Measurements from ENCODE around the gene PLEKHA6. TPM values are rescaled to one million over a fixed set of nuclear protein-coding genes. Genes with fewer than 3 reads are reported as not detected.

PLEKHA6 gene
- polyA plus RNA-seq, 3 donors = 0.08 TPM; not detected in 1

DNA sequence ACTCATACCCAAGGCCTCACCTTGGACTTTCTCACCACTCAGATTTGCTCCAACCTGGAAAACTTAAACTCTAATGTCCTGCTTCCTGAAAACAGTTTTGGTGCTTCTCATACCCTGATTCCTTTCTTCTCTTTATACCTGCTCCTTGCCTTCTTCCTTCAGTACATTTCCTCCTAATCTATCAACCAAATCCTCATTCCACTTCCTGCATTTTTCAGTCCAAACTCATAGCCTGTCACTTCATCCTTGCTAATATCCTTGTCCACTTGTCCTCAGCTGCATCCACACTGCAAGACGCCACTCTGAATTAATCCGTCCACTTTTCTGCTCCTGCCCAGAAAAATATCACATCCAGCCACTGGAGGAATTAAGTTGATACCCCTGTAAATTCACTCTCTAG lies 26.0 kb upstream of the PLEKHA6 start:
- no peak overlapping the region for H3K4me3 Mint-ChIP-seq

DNA sequence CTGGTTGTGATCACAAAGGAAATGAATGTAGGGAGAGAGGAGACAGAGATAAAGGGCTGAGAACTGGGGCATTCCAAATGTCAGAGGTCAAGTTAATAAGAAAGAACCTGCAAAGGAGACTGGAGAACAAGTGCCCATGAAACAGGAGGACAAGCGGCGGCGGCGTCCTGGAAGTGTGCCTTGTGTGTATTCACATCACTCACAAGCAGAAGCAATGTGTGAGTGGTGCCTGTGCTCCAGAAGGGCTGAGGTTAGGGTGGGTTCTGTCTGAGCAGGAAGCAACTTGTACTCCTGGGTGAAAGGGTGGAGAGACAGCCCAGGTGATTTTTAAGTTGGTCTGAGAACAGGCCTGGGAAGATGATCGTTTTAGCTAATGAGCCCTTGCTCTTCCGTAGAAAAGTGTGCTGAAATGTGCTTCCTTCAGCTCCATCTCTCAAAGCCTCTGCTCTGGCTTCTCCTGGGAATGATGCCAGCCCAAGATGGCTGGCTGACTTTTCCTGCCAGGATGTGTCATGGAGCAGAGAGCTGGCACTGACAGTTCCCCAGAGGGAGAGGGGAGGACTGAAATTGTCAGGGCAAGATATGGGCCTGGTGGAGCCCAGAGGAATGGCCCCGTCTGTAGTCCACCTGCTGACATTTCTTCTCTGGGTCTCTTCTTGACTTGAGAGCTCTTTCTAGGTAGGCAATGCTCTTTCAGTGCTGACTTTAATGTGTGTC lies 25.1 kb upstream of the PLEKHA6 start:
- Histone ChIP-seq H3K4me2 (replicated peaks; ENCODE audit: extremely low read depth, low read length, poor library complexity, severe bottlenecking) (no peak overlapping the region), H3K4me1 (ENCODE audit: control insufficient read depth in 1 of 2, insufficient read depth in 2 of 2, low read length in 2 of 2) (peaks cover 7 to 10% of the 10 kb centered on the region in 2 donors), H3K27ac (ENCODE audit: low read depth in 1 of 2, low read length in 2 of 2) (no peak overlapping the region), H3K27me3 (ENCODE audit: control insufficient read depth in 2 of 2, insufficient read depth in 2 of 2, low read length in 2 of 2) (peaks cover under 1 to 3% of the 10 kb centered on the region in 2 donors), H3K9ac (ENCODE audit: insufficient read depth, low read length, poor library complexity, severe bottlenecking) (no peak overlapping the region), H3K36me3 (replicated peaks in 1 of 2; ENCODE audit: control insufficient read depth in 1 of 2, insufficient read depth in 2 of 2, low read length in 2 of 2) (no peaks in the 10 kb centered on the region), H3K79me2 (ENCODE audit: insufficient read depth, low read length) (no peaks in the 10 kb centered on the region), H4K20me1 (ENCODE audit: insufficient read depth, low read length) (no peaks in the 10 kb centered on the region), H3K9me3 (replicated peaks in 1 of 2; ENCODE audit: control insufficient read depth in 1 of 2, insufficient read depth in 1 of 2, low read length in 2 of 2) (no peaks in the 10 kb centered on the region), H2AFZ (ENCODE audit: insufficient read depth, low read depth, low read length, poor library complexity, severe bottlenecking) (no peak overlapping the region), H3K4me3 (replicated peaks in 1 of 3; ENCODE audit: low read depth in 2 of 3, low read length in 3 of 3) (no peak overlapping the region)
- WGBS (ENCODE audit: insufficient coverage) = 100% methylated on average over 1 of the region's 7 CpGs
- intact Hi-C loops (cut with micrococcal nuclease) = no loop called here
- Mint-ChIP-seq H3K27me3 (ENCODE audit: low read depth in 3 of 3) (peaks cover 7 to 10% (median 9%) of the 10 kb centered on the region in 3 donors), H3K36me3 (no peaks in the 10 kb centered on the region), H3K4me1 (no peaks in the 10 kb centered on the region), H3K4me3 (no peak overlapping the region), H3K9me3 (no peaks in the 10 kb centered on the region), H3K27ac (no peak overlapping the region)
- TF ChIP-seq, protein P1, sequence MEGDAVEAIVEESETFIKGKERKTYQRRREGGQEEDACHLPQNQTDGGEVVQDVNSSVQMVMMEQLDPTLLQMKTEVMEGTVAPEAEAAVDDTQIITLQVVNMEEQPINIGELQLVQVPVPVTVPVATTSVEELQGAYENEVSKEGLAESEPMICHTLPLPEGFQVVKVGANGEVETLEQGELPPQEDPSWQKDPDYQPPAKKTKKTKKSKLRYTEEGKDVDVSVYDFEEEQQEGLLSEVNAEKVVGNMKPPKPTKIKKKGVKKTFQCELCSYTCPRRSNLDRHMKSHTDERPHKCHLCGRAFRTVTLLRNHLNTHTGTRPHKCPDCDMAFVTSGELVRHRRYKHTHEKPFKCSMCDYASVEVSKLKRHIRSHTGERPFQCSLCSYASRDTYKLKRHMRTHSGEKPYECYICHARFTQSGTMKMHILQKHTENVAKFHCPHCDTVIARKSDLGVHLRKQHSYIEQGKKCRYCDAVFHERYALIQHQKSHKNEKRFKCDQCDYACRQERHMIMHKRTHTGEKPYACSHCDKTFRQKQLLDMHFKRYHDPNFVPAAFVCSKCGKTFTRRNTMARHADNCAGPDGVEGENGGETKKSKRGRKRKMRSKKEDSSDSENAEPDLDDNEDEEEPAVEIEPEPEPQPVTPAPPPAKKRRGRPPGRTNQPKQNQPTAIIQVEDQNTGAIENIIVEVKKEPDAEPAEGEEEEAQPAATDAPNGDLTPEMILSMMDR (IDR thresholded peaks at IDR 0.05) = no peak
- DNase-seq = no peak

More for the DNA sequence above, 26.0 kb upstream of the PLEKHA6 start:
- no peak overlapping the region for H2AFZ ChIP-seq (ENCODE audit: insufficient read depth, low read depth, low read length, poor library complexity, severe bottlenecking)
- no peaks in the 10 kb centered on the region for H3K79me2 ChIP-seq (ENCODE audit: insufficient read depth, low read length)
- WGBS (ENCODE audit: insufficient coverage) = 92% methylated on average over 2 of the region's 2 CpGs
- intact Hi-C loops (cut with micrococcal nuclease) = no loop called here
- DNase-seq = no peak
- no peaks in the 10 kb centered on the region for H4K20me1 ChIP-seq (ENCODE audit: insufficient read depth, low read length)
- H3K4me1 ChIP-seq (ENCODE audit: control insufficient read depth in 1 of 2, insufficient read depth in 2 of 2, low read length in 2 of 2) = peaks cover 7 to 10% of the 10 kb centered on the region in 2 donors
- Mint-ChIP-seq H3K9me3 (no peaks in the 10 kb centered on the region), H3K36me3 (no peaks in the 10 kb centered on the region), H3K27ac (no peak overlapping the region), H3K27me3 (ENCODE audit: low read depth in 3 of 3) (peaks cover 1 to 2% (median 2%) of the 10 kb centered on the region in 3 donors), H3K4me1 (no peaks in the 10 kb centered on the region)
- H3K9ac ChIP-seq (ENCODE audit: insufficient read depth, low read length, poor library complexity, severe bottlenecking) = no peak overlapping the region
- H3K9me3 ChIP-seq (replicated peaks in 1 of 2; ENCODE audit: control insufficient read depth in 1 of 2, insufficient read depth in 1 of 2, low read length in 2 of 2) = no peaks in the 10 kb centered on the region
- TF ChIP-seq, protein P1 (IDR thresholded peaks at IDR 0.05) = no peak
- no peak overlapping the region for H3K27ac ChIP-seq (ENCODE audit: low read depth in 1 of 2, low read length in 2 of 2)
- no peaks in the 10 kb centered on the region for H3K27me3 ChIP-seq (ENCODE audit: control insufficient read depth in 2 of 2, insufficient read depth in 2 of 2, low read length in 2 of 2)
- H3K36me3 ChIP-seq (replicated peaks in 1 of 2; ENCODE audit: control insufficient read depth in 1 of 2, insufficient read depth in 2 of 2, low read length in 2 of 2) = no peaks in the 10 kb centered on the region
- no peak overlapping the region for H3K4me2 ChIP-seq (replicated peaks; ENCODE audit: extremely low read depth, low read length, poor library complexity, severe bottlenecking)
- H3K4me3 ChIP-seq (replicated peaks in 1 of 3; ENCODE audit: low read depth in 2 of 3, low read length in 3 of 3) = no peak overlapping the region

All from CD14-positive monocyte (primary cell).